NCI-H2081 treated with DMSO at 0.1 percent for 48 hours (cell line): ENCODE data around the gene BRWD1.
"Not testable (repeated sequence)": the region's sequence is repeated elsewhere in the genome, so short reads cannot be mapped to it uniquely, and the experiment has no call there.

Source experiments
- DNase-seq: peaks from one replicate; lab custom pipeline; 2025; lab: John Stamatoyannopoulos, UW

Gene BRWD1

DNA sequence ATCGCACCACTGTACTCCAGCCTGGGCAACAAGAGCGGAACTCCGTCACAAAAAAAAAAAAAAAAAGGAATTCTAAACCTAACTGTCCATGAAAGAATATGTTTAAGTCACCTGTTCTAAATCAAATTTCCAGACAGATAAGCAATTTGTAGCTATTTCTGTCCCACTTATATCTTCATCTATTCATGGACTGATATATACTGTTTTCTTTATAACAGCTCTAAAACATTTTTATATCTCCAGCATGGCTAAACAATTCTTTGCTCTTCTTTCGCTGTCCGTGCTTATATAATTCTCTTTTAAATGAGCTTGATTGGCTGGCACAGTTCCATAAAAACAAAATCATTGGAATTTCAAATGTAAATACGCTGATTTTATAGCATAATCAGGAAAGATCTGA is 30.5 kb downstream of the BRWD1 start:
- no peak for DNase-seq

DNA sequence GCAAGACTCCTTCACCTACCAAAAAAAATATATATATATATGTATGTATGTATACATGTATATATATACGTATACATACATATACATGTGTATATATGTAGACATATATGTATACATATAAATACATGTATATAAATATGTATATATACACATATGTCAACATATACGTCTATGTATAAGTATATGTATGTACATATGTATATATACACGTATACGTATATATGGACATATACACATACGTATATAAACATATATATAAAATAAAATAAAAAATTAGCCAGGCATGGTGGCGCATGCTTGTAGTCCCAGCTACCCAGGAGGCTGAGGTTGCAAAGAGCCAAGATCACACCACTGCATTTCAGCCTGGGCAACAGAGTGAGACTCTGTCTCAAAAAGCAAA is 31.6 kb downstream of the BRWD1 start:
- DNase-seq, result no peak

DNA sequence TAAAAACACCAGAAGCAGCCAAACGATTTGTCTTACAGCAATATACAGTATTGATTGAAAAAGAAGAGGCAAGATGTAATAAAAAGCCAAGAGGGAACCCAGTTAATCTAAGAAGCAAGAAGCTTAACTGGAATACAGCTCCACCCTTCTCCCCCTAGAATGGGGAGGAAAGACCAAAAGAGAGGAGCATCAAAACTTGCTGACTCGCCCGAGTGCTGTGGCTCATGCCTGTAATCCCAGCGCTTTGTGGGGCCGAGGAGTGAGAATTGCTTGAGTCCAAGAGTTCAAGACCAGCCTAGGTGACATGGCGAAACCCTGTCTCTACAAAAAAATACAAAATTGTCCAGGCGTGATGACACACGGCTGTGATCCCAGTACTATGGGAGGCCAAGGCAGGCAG is 32.2 kb downstream of the BRWD1 start:
- no peak for DNase-seq

DNA sequence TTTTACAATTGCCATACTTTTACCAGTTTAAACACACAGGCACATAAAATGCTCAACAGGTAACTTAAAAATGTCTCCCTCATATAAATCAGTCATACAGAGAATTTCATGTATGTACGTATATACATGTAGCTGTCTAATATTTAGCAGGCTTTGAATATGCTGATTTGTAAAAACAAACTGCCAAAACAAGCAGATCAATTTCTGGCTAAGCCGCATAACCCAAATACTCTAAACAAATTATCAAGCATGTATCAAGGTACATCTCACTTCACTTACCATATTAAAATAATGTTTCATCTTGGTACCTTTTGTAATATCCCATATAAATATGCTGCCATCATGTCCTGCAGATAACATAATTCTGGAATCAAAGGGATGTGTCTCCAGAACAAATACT is 43.8 kb downstream of the BRWD1 start:
- DNase-seq, result no peak

DNA sequence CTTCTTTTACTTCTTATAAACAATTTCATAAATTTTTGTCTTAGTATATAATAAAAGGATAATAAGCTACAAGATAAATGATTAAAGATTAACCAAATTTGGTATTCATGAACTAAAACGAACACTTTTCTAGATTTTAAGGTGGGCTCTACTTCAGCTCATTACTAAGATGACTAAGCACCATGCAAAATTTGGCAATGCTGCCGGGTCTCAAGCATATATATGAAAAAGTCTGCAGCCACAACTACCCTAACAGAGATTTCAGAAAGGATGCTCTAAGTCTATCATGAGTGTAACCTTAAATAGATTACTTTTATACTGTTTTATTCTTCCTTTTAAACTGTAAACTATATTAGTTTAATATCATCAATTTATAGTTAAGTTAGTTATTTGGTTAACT is 47.8 kb downstream of the BRWD1 start:
- DNase-seq, result no peak

DNA sequence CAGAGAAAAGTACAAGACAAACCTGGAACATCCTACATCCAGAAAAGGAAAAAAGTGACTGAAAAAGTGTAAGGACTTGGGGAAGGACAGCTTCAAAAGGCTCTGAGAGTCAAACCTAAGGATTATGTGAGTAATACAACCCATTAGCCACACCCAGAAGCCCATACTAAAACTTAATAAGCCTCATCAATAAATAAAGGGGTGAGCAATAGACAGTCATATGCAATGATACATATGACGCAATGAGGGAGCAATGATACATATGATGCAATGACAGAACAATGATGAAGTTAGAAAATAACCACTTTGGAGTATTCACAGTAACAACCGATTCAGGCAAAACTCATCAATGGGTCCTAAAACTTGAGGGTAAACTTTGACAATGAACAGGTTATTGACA is 50.1 kb downstream of the BRWD1 start:
- DNase-seq, result no peak

DNA sequence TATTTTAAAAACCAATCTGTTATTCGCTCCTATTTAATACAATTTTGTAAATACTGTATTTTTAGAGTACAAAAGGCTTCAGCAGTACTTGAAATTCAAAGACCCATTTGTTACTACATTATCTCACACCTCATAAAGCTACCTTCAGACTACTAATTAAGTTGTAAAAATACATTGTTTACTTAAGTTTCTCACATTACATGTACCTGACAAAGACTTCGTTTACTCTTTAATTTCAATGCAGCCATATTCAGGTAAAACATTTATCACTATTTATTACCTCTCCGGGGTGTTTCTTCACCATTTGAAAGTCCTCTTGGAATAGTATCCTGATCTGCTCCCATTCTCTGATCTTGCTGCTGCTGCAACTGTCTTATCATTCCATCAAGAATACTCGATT is 55.2 kb downstream of the BRWD1 start:
- peak; percentile 90 for DNase-seq

DNA sequence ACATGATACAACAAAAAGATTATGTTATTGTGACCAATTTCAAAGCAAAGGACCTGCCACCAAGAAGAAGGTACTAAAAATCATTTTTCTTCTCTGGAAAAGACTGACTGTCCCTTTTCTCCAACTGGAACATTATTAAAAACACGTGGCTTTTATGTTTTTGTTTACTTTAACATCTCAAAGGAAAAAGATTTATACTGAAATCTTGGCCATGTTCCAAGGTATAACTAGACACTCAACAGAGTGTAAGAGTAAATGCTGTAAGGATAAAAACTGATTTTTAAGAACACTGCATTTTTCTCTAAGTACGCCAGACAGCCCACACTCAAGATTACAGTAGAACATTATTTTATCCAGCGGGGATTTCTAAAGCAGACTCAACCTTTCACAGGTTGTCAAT is 62.1 kb downstream of the BRWD1 start:
- DNase-seq, result no peak

DNA sequence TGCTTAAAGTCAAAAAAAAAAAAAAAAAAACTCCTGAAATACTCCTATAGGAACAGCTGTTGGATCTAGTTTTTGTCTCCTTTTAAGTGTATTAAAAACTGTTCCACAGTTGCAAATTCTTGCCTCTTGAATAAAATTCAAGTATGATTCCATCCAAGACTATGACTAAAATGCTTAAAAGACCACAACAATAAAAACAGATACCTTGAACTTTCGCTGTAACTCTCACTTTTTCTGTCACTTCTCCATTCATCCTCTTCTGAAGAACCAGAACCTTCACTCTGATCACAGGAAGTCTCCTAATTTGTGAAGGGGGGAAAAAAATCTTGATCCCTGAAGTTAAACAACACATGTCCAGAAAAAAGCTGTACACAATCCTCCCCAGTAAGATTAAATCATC is 75.2 kb downstream of the BRWD1 start:
- no peak for DNase-seq

DNA sequence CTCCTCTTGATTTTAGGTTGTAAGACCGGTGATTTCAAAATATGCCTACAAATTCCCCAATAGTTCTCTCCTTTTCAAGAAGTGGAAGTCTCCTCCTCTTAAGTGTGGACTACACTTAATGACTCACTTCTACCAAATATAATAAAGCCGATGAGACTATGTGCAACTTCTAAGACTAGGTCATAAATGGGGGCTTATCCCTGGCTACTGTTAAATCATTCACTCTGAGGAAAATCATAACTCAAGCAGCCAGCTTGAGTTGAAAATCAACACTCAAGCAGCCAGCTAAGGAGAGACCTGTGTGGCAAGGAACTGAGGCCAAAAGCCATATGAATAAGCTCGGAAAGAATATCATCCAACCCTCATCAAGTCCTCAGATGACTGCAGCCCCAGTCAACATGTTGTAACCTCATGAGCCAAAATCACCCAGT is 80.6 kb downstream of the BRWD1 start:
- DNase-seq, result no peak

DNA sequence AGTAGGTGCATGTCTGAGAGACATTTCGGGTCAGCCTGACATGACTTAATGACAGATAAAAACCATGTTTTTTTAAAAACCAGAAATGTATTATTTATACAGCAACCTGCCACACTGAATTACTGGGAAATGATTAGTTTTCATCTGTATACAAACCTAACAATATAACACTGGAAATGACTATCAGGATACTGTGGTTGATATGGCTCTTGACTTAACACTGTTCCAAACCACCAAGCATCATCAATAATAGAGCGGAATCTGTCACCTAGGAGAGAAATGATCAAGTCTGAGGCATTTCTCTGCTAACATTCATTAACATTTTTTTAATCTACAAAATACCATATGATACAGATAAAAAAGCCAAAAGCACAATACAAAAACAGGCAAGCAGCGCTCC is 88.5 kb downstream of the BRWD1 start:
- DNase-seq, result no peak

DNA sequence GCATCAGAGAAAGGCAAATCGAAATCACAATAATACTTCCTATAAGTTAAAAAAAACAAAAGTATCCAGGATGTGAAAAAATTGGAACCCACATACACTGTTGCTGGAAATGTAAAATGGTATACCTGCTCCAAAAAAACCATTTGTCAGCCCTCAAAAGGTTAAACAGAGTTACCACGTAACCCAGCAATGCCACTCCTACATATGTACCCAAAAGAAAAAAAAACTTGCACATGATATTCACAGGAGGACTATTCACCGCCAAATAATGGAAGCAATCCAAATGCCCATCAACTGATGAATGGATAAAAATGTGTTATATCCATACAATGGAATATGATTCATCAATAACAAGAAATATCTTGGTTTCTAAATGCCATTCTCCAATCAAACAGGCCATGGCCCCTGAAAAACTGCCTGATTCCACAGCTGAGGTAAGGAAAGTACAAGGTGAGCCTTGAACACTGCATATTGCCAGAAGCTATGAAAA is 91.4 kb downstream of the BRWD1 start:
- DNase-seq, result no peak

DNA sequence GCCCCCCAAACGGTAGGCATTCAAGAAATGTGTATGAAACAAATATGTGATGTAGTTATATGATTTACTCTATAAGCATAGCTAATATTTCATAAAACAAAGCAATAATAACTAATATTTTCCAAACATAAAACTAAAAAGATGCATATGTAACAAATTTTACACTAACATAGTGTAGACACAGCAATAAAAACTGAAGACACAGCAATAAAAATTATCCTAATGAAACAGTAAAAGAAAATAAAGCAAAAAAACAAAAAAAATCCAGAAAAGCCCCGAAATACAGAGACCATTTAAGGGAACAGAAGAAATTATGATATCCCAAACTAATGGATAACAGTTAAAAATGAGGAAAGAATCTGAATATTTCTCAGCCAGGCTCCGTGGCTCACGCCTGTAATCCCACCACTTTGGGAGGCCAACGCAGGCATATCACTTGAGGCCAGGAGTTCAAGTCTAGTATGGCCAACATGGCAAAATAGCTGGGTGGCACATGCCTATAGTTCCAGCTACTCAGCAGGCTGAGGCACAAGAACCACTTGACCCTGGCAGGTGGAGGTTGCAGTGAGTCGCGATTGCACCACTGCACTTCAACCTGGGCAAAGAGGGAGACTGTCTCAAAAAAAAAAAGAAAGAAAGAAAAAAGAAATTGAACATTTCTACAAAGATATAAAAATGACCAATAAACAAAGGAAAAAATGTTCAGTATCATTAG is 92.0 kb downstream of the BRWD1 start:
- DNase-seq, result no peak

DNA sequence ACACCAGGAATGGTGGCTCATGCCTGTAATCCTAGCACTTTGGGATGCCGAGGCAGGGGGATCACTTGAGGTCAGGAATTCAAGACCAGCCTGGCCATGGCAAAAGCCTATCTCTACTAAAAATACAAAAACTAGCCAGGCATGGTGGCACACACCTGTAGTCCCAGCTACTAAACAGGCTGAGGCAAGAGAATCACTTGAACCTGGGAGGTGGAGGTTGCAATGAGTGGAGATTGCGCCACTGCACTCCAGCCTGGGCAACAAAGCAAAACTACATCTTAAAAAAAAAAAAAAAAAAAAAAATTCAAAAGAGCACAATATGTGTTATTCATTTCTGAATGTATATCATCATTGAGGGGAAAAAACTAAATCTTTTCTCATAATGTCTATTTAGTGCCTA is 92.6 kb downstream of the BRWD1 start:
- DNase-seq, result not testable (repeated sequence)

DNA sequence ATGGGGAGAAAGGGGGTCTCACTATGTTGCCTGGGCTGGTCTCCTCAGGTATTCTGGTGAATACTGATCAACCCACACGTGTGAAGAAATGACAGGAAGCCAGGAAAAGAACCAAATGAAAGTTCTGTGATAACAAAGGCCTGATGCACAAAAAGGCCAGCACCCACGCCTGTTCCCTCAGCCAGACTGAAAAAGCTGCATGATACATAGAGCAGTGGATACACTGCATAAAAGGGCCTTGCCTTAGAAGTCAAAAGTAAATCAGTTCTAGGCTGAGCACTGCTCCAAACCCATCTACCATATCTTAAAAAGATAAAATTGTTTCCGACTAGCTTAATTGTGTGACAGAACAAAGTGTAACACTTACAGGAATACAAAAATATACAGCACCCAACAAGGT is 93.3 kb downstream of the BRWD1 start:
- DNase-seq, result no peak

DNA sequence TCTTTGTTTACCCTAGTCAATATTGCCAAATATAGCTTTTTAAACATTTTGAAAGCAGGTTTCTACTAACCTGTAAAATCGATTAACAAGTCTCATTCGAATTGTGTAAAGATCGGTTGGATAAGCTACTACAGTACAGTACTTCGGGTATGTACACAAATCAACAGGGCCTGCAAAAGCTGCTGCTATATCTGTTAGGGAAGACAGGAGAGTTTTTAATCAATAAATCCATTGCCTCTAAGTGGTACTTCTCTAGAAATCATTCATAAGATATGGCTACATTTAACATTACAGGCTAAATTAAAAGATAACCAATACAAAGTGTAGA is 95.4 kb downstream of the BRWD1 start:
- no peak for DNase-seq

DNA sequence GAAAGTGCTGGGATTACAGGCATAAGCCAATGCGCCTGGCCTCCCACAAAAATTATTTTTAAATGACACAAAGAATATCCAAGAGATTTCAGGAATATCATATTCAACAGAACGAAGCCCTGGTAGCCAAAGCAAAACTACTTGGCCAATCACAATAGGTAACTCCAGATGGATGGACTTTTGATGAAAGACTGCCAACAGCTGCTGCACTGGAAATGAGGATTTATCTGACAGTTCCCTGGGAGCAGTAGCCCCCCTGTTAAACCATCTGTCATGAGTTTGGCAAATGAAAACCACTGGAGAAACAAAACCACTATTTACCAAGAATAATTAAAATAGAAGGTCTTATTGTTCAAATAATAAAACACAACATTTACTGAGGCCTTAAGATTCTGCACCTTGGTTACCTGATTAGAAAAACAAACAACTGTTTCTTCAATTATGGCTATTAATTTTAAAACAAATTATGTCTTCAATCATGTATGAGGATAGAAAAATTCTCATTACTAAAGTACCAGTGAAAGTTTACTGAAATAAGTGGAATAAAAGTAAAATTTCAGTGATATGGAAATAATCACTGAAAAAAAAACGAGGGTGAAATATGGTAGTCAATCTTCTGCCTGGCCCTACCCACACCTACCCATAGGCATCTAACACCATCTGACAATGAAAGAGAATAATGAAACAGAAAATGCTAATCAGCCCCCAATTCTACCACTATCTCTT is 95.9 kb downstream of the BRWD1 start:
- DNase-seq, result peak; percentile 3

DNA sequence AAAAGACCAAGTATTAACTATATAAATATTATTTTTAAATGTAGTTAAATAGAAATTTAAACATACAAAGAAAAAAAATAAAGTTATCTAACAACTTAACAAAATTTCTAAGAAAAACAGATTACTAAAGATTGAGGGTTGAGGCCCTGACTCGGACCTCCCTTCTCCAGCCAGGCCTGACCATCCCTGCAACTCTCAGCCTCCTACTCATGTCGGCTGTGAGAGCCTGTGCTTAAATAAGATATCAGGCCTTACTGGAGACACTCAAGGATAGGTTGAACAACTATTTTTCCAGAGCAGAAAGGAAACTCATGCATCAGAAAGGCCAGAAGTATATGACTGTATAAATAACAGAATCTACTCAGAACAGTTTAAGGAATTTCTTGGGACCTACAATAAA is 97.1 kb downstream of the BRWD1 start:
- DNase-seq, result no peak

DNA sequence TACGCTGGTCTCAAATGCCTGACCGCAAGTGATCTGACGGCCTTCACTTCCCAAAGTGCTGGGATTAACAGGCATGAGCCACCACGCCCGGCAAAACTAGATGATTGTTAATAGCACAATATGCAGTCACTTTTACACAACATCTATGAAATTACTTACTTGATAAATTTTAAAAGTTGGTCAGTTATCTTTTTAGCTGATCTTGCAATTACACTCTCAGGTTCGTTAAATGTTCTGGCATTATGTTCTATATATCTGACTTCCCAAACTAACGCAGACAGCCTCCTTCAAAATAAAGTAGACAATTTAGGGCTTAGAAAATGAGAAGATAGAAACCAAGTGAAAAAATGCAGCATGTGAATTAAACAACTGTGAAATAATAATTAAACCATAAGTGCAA is 98.4 kb downstream of the BRWD1 start:
- DNase-seq, result no peak

DNA sequence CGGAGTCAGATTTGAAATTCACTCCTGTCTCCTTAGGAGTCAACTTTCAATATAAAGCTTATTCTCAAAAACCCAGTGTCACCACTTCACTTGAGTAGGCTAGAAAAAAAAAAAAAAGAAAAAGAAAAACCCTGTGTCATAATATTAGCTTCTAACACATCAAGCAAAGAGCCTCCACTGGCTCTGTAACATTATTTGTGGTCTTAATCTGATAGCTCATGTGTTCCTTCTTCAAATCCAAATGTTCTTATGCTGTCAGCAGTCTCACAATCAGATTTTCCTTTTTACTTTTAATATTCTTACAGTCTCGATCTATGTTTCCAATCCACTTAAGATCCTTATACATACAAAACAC is 104.1 kb downstream of the BRWD1 start:
- DNase-seq, result no peak

DNA sequence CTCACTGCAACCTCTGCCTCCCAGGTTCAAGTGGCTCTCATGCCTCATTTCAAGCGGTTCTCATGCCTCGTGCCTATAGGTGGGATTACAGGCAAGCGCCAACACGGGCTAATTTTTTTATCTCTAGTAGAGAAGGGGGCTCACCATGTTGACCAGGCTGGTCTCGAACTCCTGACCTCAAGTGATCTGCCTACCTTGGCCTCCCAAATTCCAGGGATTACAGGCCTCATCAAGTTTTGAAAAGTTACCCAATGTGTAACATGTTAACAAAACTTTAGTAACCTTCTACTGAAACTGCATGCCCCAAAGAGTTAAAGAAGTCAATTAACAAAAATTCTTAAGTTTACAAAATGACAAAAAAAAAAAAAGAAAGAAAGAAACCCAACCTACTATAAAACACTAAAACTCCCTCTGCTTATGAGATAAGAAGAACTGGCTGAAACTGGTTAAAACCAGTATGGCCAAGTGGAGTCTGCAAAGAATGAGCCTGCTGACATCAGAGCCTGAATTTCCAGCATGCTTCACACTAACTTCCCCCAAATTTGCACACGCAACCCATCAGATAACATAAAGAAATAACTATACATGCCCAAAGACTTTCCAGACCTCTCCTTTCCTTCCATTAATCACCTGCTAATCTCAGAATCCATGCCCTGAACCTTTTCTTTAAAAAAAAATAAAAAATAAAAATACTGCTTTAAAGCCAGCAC is 104.7 kb downstream of the BRWD1 start:
- DNase-seq, result no peak

DNA sequence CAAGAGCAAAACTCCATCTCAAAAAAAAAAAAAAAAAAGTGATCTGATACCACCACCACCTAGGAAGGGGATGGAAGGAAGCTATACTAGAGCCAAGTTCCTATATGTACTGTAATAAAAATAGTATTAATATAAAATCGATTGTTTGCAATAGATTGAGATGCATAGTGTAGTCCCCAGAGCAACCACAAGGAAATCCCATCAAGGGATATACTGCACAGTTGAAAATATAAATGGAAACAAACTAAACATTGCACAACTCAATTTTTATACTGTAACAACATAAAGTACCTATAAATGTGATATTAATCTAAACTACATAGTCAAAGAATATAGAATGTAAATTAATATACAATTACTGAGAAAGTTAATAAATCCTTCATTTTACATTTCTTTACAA is 109.3 kb downstream of the BRWD1 start:
- DNase-seq, result no peak

DNA sequence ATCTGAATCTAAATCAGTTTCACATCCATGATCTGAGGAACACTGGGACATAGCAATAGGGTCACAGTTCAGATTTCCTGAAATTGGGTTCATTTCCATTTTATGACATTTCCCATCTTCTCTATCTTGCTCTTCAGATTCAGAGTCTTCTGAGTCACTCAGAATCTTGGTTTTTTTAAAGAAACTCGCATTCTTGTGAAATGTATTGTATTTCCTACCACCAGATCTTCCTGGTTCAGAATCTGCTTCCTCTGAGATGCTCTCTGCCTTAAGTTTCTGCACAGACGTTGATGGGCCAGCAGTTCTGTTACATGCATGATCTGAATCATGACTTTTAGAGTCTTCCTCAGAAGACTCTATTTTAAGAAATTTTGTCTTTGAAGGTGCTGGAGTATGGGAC is 114.6 kb downstream of the BRWD1 start:
- no peak for DNase-seq
